Measurements from ENCODE around the gene MINDY4.

- TF ChIP-seq, protein P1, sequence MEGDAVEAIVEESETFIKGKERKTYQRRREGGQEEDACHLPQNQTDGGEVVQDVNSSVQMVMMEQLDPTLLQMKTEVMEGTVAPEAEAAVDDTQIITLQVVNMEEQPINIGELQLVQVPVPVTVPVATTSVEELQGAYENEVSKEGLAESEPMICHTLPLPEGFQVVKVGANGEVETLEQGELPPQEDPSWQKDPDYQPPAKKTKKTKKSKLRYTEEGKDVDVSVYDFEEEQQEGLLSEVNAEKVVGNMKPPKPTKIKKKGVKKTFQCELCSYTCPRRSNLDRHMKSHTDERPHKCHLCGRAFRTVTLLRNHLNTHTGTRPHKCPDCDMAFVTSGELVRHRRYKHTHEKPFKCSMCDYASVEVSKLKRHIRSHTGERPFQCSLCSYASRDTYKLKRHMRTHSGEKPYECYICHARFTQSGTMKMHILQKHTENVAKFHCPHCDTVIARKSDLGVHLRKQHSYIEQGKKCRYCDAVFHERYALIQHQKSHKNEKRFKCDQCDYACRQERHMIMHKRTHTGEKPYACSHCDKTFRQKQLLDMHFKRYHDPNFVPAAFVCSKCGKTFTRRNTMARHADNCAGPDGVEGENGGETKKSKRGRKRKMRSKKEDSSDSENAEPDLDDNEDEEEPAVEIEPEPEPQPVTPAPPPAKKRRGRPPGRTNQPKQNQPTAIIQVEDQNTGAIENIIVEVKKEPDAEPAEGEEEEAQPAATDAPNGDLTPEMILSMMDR (IDR thresholded peaks at IDR 0.05), result no peak
- no peak for TF ChIP-seq EP300 (IDR thresholded peaks at IDR 0.05; ENCODE audit: low read depth)
- no peak for TF ChIP-seq POLR2A (IDR thresholded peaks at IDR 0.05)
Measured at GRCh38 chr7:30750010-30750409, 21.2 kb upstream of the MINDY4 start.

Data from transverse colon (tissue), 3 donors.